Dedifferentiated amniotic fluid mesenchymal stem cell (primary cell): ENCODE measurements around the gene GALNT10.

ENCODE experiments used
- DNase-seq: peaks from one replicate; pipeline ENCODE4 v3.0.0-alpha.2; 2016; ENCODE audit errors: extremely low spot score

Gene GALNT10

GRCh38 chr5:154406826-154407225 lies 216.3 kb downstream of the GALNT10 start:
- DNase-seq: no peak

- no peak for DNase-seq
Observed at GRCh38 chr5:154408811-154409210, 218.3 kb downstream of the GALNT10 start.

- no peak for DNase-seq
Observed at GRCh38 chr5:154409230-154409840, 218.8 kb downstream of the GALNT10 start.

- DNase-seq: no peak
Observed at GRCh38 chr5:154410008-154410407, 219.5 kb downstream of the GALNT10 start.

GRCh38 chr5:154410786-154411185 lies 220.3 kb downstream of the GALNT10 start:
- no peak for DNase-seq

GRCh38 chr5:154411338-154411737 lies 220.8 kb downstream of the GALNT10 start:
- DNase-seq: no peak

GRCh38 chr5:154412316-154412715 lies 221.8 kb downstream of the GALNT10 start:
- no peak for DNase-seq

GRCh38 chr5:154412925-154413324 lies 222.4 kb downstream of the GALNT10 start:
- no peak for DNase-seq

GRCh38 chr5:154415114-154415513 lies 224.6 kb downstream of the GALNT10 start:
- no peak for DNase-seq

- DNase-seq: no peak
Observed at GRCh38 chr5:154418344-154418820, 227.8 kb downstream of the GALNT10 start.

- no peak for DNase-seq
Observed at GRCh38 chr5:154419236-154419635, 228.7 kb downstream of the GALNT10 start.

GRCh38 chr5:154421868-154422267 lies 231.3 kb downstream of the GALNT10 start:
- no peak for DNase-seq

GRCh38 chr5:154422298-154422697 lies 231.8 kb downstream of the GALNT10 start:
- DNase-seq: no peak

GRCh38 chr5:154428208-154428607 lies 237.7 kb downstream of the GALNT10 start:
- no peak for DNase-seq

GRCh38 chr5:154429341-154429740 lies 238.8 kb downstream of the GALNT10 start:
- no peak for DNase-seq

GRCh38 chr5:154430466-154430865 lies 239.9 kb downstream of the GALNT10 start:
- no peak for DNase-seq

- no peak for DNase-seq
Observed at GRCh38 chr5:154430961-154431630, 240.6 kb downstream of the GALNT10 start.

GRCh38 chr5:154435226-154435625 lies 244.7 kb downstream of the GALNT10 start:
- DNase-seq: no peak

GRCh38 chr5:154437281-154437965 lies 246.9 kb downstream of the GALNT10 start:
- no peak for DNase-seq

GRCh38 chr5:154440540-154440939 lies 250.0 kb downstream of the GALNT10 start:
- DNase-seq: no peak

GRCh38 chr5:154442801-154443200 lies 252.3 kb downstream of the GALNT10 start:
- DNase-seq: no peak

- DNase-seq: no peak
Observed at GRCh38 chr5:154444556-154445421, 254.3 kb downstream of the GALNT10 start.
